AG04449 (cell line): ENCODE results near the gene SIPA1.
A peak's percentile ranks its signal among the peaks of the same experiment; 100 is the strongest.

Source experiments
- CTCF ChIA-PET: fragments of 350-600 bp; formaldehyde crosslinking; extraction: SDS; loops from one replicate; lab custom pipeline; 2021; ENCODE audit warnings: antibody characterized with exemption; lab: Yijun Ruan, JAX
- POLR2A ChIA-PET: fragments of 400-600, 350-600 bp; formaldehyde crosslinking; extraction: SDS; loops from one replicate; lab custom pipeline; 2020; ENCODE audit warnings: antibody characterized with exemption, inconsistent platforms; lab: Yijun Ruan, JAX
- DNase-seq: peaks from one replicate; pipeline ENCODE4 v3.0.0-alpha.2; 2010; ENCODE audit warnings: low read depth, low spot score
- H3K4me3 ChIP-seq: 2 replicates; pipeline ENCODE4 v1.5.1; 2011; ENCODE audit warnings: low read depth, mild to moderate bottlenecking, control low read depth, low read length
- TF ChIP-seq, protein P1 (sequence below): IDR thresholded peaks from one replicate; pipeline ENCODE4 v1.5.1; 2011; ENCODE audit warnings: mild to moderate bottlenecking, moderate library complexity, low read length, control low read depth, inconsistent platforms; ENCODE audit not compliant: insufficient read depth; ENCODE audit errors: missing control alignments

Gene SIPA1

DNA sequence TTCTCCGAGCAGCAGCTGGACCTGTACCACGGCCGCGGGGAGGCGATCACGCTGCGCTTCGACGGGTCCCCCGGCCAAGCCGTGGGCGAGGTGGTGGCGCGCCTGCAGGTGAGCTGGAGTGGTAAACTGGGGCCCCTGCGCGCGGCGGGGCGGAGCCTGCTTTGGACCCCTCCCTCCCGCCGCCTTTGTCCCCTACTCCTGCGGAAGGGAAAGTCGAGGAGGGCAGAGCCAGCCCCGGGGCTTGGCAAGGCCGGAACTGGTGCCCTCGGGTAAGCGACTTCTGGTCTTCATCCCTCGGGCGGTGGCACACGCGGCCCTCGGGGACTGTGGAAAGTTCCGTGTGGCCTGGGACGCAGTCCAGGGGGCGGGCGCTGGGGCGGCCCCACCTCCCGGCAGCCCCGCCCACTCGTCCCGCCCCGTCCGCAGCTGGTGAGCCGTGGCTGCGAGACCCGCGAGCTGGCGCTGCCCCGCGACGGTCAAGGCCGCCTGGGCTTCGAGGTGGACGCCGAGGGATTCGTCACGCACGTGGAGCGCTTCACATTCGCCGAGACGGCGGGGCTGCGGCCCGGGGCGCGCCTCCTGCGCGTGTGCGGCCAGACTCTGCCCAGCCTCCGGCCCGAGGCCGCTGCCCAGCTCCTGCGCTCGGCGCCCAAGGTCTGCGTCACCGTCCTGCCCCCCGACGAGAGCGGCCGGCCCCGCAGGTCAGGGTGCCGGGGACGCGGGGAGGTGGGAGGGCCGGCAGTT is 9.2 kb downstream of the SIPA1 start:
- DNase-seq, result no peak
- H3K4me3 ChIP-seq, result peak overlapping the region; percentile 27
- TF ChIP-seq, protein P1, sequence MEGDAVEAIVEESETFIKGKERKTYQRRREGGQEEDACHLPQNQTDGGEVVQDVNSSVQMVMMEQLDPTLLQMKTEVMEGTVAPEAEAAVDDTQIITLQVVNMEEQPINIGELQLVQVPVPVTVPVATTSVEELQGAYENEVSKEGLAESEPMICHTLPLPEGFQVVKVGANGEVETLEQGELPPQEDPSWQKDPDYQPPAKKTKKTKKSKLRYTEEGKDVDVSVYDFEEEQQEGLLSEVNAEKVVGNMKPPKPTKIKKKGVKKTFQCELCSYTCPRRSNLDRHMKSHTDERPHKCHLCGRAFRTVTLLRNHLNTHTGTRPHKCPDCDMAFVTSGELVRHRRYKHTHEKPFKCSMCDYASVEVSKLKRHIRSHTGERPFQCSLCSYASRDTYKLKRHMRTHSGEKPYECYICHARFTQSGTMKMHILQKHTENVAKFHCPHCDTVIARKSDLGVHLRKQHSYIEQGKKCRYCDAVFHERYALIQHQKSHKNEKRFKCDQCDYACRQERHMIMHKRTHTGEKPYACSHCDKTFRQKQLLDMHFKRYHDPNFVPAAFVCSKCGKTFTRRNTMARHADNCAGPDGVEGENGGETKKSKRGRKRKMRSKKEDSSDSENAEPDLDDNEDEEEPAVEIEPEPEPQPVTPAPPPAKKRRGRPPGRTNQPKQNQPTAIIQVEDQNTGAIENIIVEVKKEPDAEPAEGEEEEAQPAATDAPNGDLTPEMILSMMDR, result no peak
- CTCF ChIA-PET, result no interaction called here
- POLR2A ChIA-PET, result no interaction called here

DNA sequence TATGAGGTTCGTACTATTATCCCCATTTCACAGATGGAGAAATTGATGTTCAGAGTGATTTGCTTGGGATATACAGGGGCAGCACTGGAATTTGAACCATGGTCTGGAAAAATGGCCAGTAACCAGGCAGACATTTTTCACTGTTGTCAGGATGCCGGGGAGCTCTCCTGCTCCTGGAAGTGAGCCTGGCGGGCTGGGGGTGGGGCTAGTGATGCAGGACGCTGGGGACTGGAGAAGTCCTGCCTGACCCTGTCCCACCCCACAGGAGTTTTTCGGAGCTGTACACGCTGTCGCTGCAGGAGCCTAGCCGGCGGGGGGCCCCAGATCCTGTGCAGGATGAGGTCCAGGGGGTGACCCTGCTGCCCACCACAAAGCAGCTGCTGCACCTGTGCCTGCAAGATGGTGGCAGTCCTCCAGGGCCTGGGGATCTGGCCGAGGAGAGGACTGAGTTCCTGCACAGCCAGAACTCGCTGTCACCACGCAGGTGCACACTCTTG is 11.1 kb downstream of the SIPA1 start:
- TF ChIP-seq, protein P1, result no peak
- H3K4me3 ChIP-seq, result no peak overlapping the region
- DNase-seq, result no peak
- ChIA-PET POLR2A (interaction anchor here (0.6 kb wide), 1 partner anchor 10 kb away, joined by 3 read pairs; no protein-coding TSS in a partner anchor), CTCF (interaction anchor here (0.9 to 1.6 kb wide), 2 partner anchors 8 to 10 kb away, joined by 3 to 5 read pairs; no protein-coding TSS in a partner anchor)

DNA sequence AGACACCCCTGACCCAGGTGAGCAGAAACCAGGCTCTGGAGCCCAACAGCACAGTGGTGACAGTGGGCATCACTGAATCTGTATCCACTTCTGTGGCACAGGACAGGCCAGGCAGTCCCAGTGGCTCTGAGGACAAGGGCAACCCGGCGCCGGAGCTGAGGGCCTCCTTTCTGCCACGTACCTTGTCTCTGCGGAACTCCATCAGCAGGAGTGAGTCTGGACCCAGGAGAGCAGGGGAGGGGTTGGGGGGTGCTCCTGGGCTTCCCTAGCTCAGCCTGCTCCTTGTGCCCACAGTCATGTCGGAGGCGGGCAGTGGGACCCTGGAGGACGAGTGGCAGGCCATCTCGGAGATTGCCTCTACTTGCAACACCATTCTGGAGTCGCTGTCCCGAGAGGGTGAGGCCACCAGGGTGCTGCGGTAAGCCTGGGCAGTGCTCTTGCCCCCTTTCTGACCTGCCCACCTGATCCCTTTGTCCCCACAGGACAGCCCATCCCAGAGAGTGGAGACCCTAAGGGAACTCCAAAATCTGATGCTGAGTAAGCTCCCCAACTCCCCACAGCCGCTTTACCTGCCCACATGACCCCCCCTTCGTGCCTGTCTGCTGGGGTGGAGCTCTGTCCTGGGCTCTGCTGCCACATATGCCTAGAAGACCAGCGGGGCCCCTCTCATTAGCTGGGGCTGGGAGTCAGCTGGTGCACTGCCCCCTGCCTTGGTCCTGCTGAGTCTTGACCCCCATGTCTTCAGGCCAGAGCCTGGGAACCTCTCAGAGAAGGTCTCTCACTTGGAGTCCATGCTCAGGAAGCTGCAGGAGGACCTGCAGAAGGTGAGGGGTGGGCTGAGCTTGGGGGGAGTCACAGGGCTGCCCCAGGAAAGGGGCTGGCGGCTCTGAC is 12.0 kb downstream of the SIPA1 start:
- no peak for DNase-seq
- TF ChIP-seq, protein P1, result no peak
- ChIA-PET POLR2A (interaction anchor here (0.6 to 1.0 kb wide), 2 partner anchors 9 to 34 kb away, joined by 3 to 5 read pairs; partner anchors contain the start of gene PCNX3), CTCF (interaction anchor here (1.6 kb wide), 1 partner anchor 9 kb away, joined by 5 read pairs; no protein-coding TSS in a partner anchor)
- H3K4me3 ChIP-seq, result no peak overlapping the region

DNA sequence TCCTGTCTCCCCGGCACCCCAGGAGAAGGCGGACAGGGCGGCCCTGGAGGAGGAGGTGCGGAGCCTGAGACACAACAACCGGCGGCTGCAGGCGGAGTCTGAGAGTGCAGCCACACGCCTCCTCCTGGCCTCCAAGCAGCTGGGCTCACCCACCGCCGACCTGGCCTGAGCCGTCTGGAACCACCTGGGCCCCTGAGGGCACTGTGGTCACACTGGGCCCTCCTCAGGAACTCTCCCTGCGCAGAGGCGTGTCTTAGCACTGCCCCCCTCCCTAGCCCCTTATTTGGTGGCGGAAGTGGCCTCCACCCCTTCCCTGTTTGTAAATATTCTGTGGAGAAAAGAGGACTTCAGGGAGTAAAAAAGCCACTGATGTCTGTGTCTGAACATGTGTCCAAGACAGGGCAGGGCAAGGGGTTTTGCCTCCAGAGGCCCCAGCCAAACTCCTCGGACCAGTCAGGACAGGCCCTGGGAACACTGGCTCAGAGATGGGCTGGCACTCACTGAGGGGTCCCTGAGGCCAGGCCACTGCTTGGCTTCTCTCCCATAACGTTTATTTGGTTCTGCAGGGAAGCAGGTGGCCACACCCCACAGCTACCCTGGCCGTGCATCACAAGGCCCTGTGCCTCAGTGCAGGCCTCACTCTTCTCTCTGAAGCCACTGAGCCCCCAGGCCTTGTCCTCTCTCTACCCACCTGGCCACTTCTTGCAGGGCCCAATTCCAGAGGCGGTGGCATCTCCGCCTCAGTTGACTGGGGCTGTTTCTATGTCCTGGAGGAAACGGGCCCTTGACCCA is 12.8 kb downstream of the SIPA1 start:
- TF ChIP-seq, protein P1, result no peak
- DNase-seq, result no peak
- ChIA-PET CTCF (interaction anchor here (2.0 kb wide), 1 partner anchor 12 kb away, joined by 7 read pairs; the partner anchor contains the start of gene SIPA1), POLR2A (interaction anchor here (1.0 kb wide), 1 partner anchor 35 kb away, joined by 5 read pairs; the partner anchor contains the start of gene PCNX3)
- H3K4me3 ChIP-seq, result no peak overlapping the region

DNA sequence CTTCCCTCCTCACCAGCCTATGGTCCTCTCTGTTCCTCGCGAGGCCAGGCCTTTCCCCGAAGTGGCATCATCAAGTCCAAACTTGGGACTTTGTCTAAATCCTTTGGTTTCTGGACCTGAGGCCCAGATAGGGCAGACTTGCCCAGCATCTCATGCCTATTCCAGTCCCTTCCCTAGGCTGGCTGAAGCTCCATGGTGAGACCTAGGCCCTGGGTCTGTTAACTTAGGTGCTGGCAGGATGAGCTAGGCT is 13.4 kb downstream of the SIPA1 start:
- DNase-seq, result no peak
- no peak overlapping the region for H3K4me3 ChIP-seq
- POLR2A ChIA-PET, result interaction anchor here (3.7 kb wide), 1 partner anchor 8 kb away, joined by 15 read pairs; no protein-coding TSS in a partner anchor
- TF ChIP-seq, protein P1, result no peak
- CTCF ChIA-PET, result interaction anchor here (1.1 to 2.0 kb wide), 2 partner anchors 8 to 13 kb away, joined by 4 to 7 read pairs; partner anchors contain the start of gene SIPA1
